Neural crest cell (in vitro differentiated cells): ENCODE measurements around the gene IL13RA2. TPM values are rescaled to one million over a fixed set of nuclear protein-coding genes. Genes with fewer than 3 reads are reported as not detected.

Experiments
- DNase-seq: peaks from one replicate; pipeline ENCODE4 v3.0.0; 2021; ENCODE audit warnings: low read depth, mixed read lengths, low spot score
- H3K27ac Mint-ChIP-seq: one replicate; pipeline ENCODE4 v1.8.0; 2021; ENCODE audit warnings: mild to moderate bottlenecking, mixed read lengths; ENCODE audit not compliant: unreplicated experiment
- H3K27me3 Mint-ChIP-seq: 2 replicates; pipeline ENCODE4 v1.8.0; 2021; ENCODE audit warnings: low read depth, mild to moderate bottlenecking, mixed read lengths
- H3K36me3 Mint-ChIP-seq: 2 replicates; pipeline ENCODE4 v1.8.0; 2021; ENCODE audit warnings: low read depth, mild to moderate bottlenecking, mixed read lengths
- H3K4me1 Mint-ChIP-seq: 2 replicates; pipeline ENCODE4 v1.8.0; 2021; ENCODE audit warnings: mixed read lengths
- H3K4me3 Mint-ChIP-seq: one replicate; pipeline ENCODE4 v1.8.0; 2021; ENCODE audit warnings: mild to moderate bottlenecking, mixed read lengths
- H3K9me3 Mint-ChIP-seq: 2 replicates; pipeline ENCODE4 v1.8.0; 2021; ENCODE audit warnings: mixed read lengths
- CTCF ChIP-seq: fragments of 200-600 bp; sonication (generic); conservative IDR thresholded peaks from 2 replicates; pipeline ENCODE4 v1.5.0; 2021; ENCODE audit warnings: antibody characterized with exemption, mild to moderate bottlenecking
- total RNA-seq: library from RNA; stranded (reverse); gene quantifications from 2 replicates; pipeline ENCODE4 v1.2.1, GENCODE V29; 2021

IL13RA2 gene
- total RNA-seq, 1 donor from 2014 or later, result 0.51 TPM

GRCh38 chrX:114973013-114973412 is 44.4 kb downstream of the IL13RA2 start:
- TF ChIP-seq CTCF, result no peak
- Mint-ChIP-seq H3K36me3 (no peaks in the 10 kb centered on the region), H3K9me3 (no peaks in the 10 kb centered on the region), H3K4me1 (no peaks in the 10 kb centered on the region), H3K27me3 (no peaks in the 10 kb centered on the region), H3K27ac (no peak overlapping the region), H3K4me3 (no peak overlapping the region)
- no peak for DNase-seq

- Mint-ChIP-seq H3K27me3 (no peaks in the 10 kb centered on the region), H3K27ac (no peak overlapping the region), H3K36me3 (no peaks in the 10 kb centered on the region), H3K4me3 (no peak overlapping the region), H3K4me1 (no peaks in the 10 kb centered on the region), H3K9me3 (no peaks in the 10 kb centered on the region)
- DNase-seq, result no peak
- no peak for TF ChIP-seq CTCF
Measured at GRCh38 chrX:114970806-114971205, 46.6 kb downstream of the IL13RA2 start.

- H3K4me1 Mint-ChIP-seq, result no peaks in the 10 kb centered on the region
- no peak overlapping the region for H3K27ac Mint-ChIP-seq
- H3K36me3 Mint-ChIP-seq, result no peaks in the 10 kb centered on the region
- no peaks in the 10 kb centered on the region for H3K9me3 Mint-ChIP-seq
- no peak overlapping the region for H3K4me3 Mint-ChIP-seq
- no peaks in the 10 kb centered on the region for H3K27me3 Mint-ChIP-seq
- TF ChIP-seq CTCF, result no peak
- no peak for DNase-seq
Measured at GRCh38 chrX:114964374-114964773, 53.0 kb downstream of the IL13RA2 start.

- Mint-ChIP-seq H3K36me3 (no peaks in the 10 kb centered on the region), H3K4me1 (no peaks in the 10 kb centered on the region), H3K9me3 (no peaks in the 10 kb centered on the region), H3K27me3 (no peaks in the 10 kb centered on the region), H3K4me3 (no peak overlapping the region), H3K27ac (no peak overlapping the region)
- no peak for DNase-seq
- no peak for TF ChIP-seq CTCF
Measured at GRCh38 chrX:114962209-114962608, 55.2 kb downstream of the IL13RA2 start.

GRCh38 chrX:114959729-114960128 is 57.7 kb downstream of the IL13RA2 start:
- H3K4me3 Mint-ChIP-seq, result no peak overlapping the region
- H3K9me3 Mint-ChIP-seq, result no peaks in the 10 kb centered on the region
- no peak overlapping the region for H3K27ac Mint-ChIP-seq
- no peaks in the 10 kb centered on the region for H3K27me3 Mint-ChIP-seq
- DNase-seq, result no peak
- H3K4me1 Mint-ChIP-seq, result no peaks in the 10 kb centered on the region
- no peaks in the 10 kb centered on the region for H3K36me3 Mint-ChIP-seq
- TF ChIP-seq CTCF, result peak; percentile 77

Other genes starting within 250 kb of the IL13RA2 start
- gene RBMXL3, start 171.8 kb upstream of the IL13RA2 start, total RNA-seq, result not detected in 2 replicates
- 16.3 and 16.4 TPM in 2 replicates for gene LRCH2, start 216.5 kb upstream of the IL13RA2 start, total RNA-seq